Urinary bladder (tissue), 4 donors: ENCODE results near the gene ASCC2. TPM values are rescaled to one million over a fixed set of nuclear protein-coding genes. Genes with fewer than 3 reads are reported as not detected.
A peak's percentile ranks its signal among the peaks of the same experiment; 100 is the strongest.

Experiments used
- DNase-seq: peaks from one replicate; pipeline ENCODE4 v3.0.0-alpha.2; 2015; ENCODE audit errors: extremely low spot score
- H3K27ac ChIP-seq: one replicate; pipeline ENCODE4 v1.5.1; 2013; ENCODE audit warnings: low read depth, mild to moderate bottlenecking, moderate library complexity
- H3K36me3 ChIP-seq: one replicate; pipeline ENCODE4 v1.6.1; 2013; ENCODE audit warnings: mild to moderate bottlenecking, moderate library complexity; ENCODE audit not compliant: insufficient read depth
- H3K4me1 ChIP-seq: one replicate; pipeline ENCODE4 v1.6.1; 2013; ENCODE audit warnings: mild to moderate bottlenecking, moderate library complexity; ENCODE audit not compliant: insufficient read depth
- H3K4me3 ChIP-seq: one replicate; pipeline ENCODE4 v1.5.1; 2013; ENCODE audit warnings: low read depth, low read length
- WGBS: extraction: QIAGEN DNeasy Blood & Tissue Kit; methylation state at CpG from one replicate; pipeline ENCODE4 v1.1.7; 2013; 5-methylcytosine and 5-hydroxymethylcytosine counted together
- polyA plus RNA-seq: library from polyadenylated mRNA; stranded (reverse); fragments of 200-250 nt; gene quantifications from one replicate; pipeline ENCODE4 v1.2.3, GENCODE V29; 2013
- total RNA-seq: library from RNA; depleted of rRNA; stranded (reverse); fragments of >200 nt; gene quantifications from one replicate; pipeline ENCODE4 v1.2.3, GENCODE V29; 2014
- donor health status: healthy with polysubstance abuse.
- donor health status: healthy.

Gene ASCC2
- total and polyA plus RNA-seq, 2 donors: 28.7 to 41.8 TPM

- DNase-seq: no peak
- no peak overlapping the region for H3K4me3 ChIP-seq
- peak overlapping the region; percentile 14 for H3K27ac ChIP-seq
- 88% methylated on average over 8 of the region's 8 CpGs for WGBS
- no peaks in the 10 kb centered on the region for H3K4me1 ChIP-seq
- H3K36me3 ChIP-seq: peaks cover 6% of the 10 kb centered on the region
These were observed 36.3 kb downstream of the ASCC2 start for GRCh38 chr22:29801796-29802195.

GRCh38 chr22:29801153-29801552 is 36.9 kb downstream of the ASCC2 start:
- 73% methylated on average over 5 of the region's 5 CpGs for WGBS
- Histone ChIP-seq H3K36me3 (peaks cover 6% of the 10 kb centered on the region), H3K4me1 (no peaks in the 10 kb centered on the region), H3K27ac (no peak overlapping the region), H3K4me3 (no peak overlapping the region)
- DNase-seq: no peak

GRCh38 chr22:29799217-29799680 is 38.8 kb downstream of the ASCC2 start:
- 48% methylated on average over 8 of the region's 8 CpGs for WGBS
- peak; percentile 68 for DNase-seq
- Histone ChIP-seq H3K4me1 (no peaks in the 10 kb centered on the region), H3K4me3 (no peak overlapping the region), H3K27ac (peak overlapping the region; percentile 80), H3K36me3 (peaks cover 2% of the 10 kb centered on the region)

GRCh38 chr22:29798801-29799200 is 39.3 kb downstream of the ASCC2 start:
- Histone ChIP-seq H3K4me1 (no peaks in the 10 kb centered on the region), H3K27ac (peak overlapping the region; percentile 53), H3K36me3 (peaks cover 2% of the 10 kb centered on the region), H3K4me3 (no peak overlapping the region)
- DNase-seq: no peak
- 75% methylated on average over 2 of the region's 2 CpGs for whole genome bisulfite sequencing

GRCh38 chr22:29798318-29798717 is 39.8 kb downstream of the ASCC2 start:
- peaks cover 3% of the 10 kb centered on the region for H3K36me3 ChIP-seq
- 69% methylated on average over 6 of the region's 6 CpGs for WGBS

GRCh38 chr22:29797351-29797750 is 40.7 kb downstream of the ASCC2 start:
- Histone ChIP-seq H3K4me3 (no peak overlapping the region), H3K4me1 (no peaks in the 10 kb centered on the region), H3K36me3 (peaks cover 8% of the 10 kb centered on the region), H3K27ac (no peak overlapping the region)
- WGBS: 93% methylated on average over 3 of the region's 3 CpGs
- no peak for DNase-seq

More at GRCh38 chr22:29798318-29798717, 39.8 kb downstream of the ASCC2 start:
- Histone ChIP-seq H3K4me3 (no peak overlapping the region), H3K4me1 (no peaks in the 10 kb centered on the region), H3K27ac (peak overlapping the region; percentile 45)
- DNase-seq: no peak

- no peaks in the 10 kb centered on the region for H3K4me1 ChIP-seq
- no peak overlapping the region for H3K27ac ChIP-seq
- H3K4me3 ChIP-seq: no peak overlapping the region
- WGBS: 55% methylated on average over 5 of the region's 5 CpGs
- peaks cover 12% of the 10 kb centered on the region for H3K36me3 ChIP-seq
- DNase-seq: no peak
These were observed 42.4 kb downstream of the ASCC2 start for GRCh38 chr22:29795663-29796062.

- H3K27ac ChIP-seq: no peak overlapping the region
- no peak for DNase-seq
- no peak overlapping the region for H3K4me3 ChIP-seq
- 96% methylated on average over 17 of the region's 17 CpGs for WGBS
- peaks cover 11% of the 10 kb centered on the region for H3K36me3 ChIP-seq
- no peaks in the 10 kb centered on the region for H3K4me1 ChIP-seq
These were observed 44.7 kb downstream of the ASCC2 start for GRCh38 chr22:29793396-29793795.

GRCh38 chr22:29790061-29790460 is 48.0 kb downstream of the ASCC2 start:
- no peak overlapping the region for H3K4me3 ChIP-seq
- H3K36me3 ChIP-seq: peaks cover 13% of the 10 kb centered on the region
- 92% methylated on average over 5 of the region's 5 CpGs for WGBS
- no peak overlapping the region for H3K27ac ChIP-seq
- H3K4me1 ChIP-seq: no peaks in the 10 kb centered on the region
- DNase-seq: no peak

GRCh38 chr22:29788339-29789279 is 49.5 kb downstream of the ASCC2 start:
- H3K4me1 ChIP-seq: no peaks in the 10 kb centered on the region
- no peak for DNase-seq
- H3K27ac ChIP-seq: no peak overlapping the region
- WGBS: 87% methylated on average over 27 of the region's 27 CpGs
- H3K36me3 ChIP-seq: peaks cover 13% of the 10 kb centered on the region
- H3K4me3 ChIP-seq: no peak overlapping the region

GRCh38 chr22:29787371-29787980 is 50.6 kb downstream of the ASCC2 start:
- no peak for DNase-seq
- H3K4me3 ChIP-seq: no peak overlapping the region
- no peaks in the 10 kb centered on the region for H3K4me1 ChIP-seq
- H3K27ac ChIP-seq: no peak overlapping the region
- 75% methylated on average over 9 of the region's 9 CpGs for WGBS
- peaks cover 7% of the 10 kb centered on the region for H3K36me3 ChIP-seq

GRCh38 chr22:29786031-29786430 is 52.0 kb downstream of the ASCC2 start:
- WGBS: 49% methylated on average over 5 of the region's 5 CpGs
- DNase-seq: no peak
- H3K36me3 ChIP-seq: peaks cover 2% of the 10 kb centered on the region
- H3K4me1 ChIP-seq: no peaks in the 10 kb centered on the region
- no peak overlapping the region for H3K27ac ChIP-seq
- no peak overlapping the region for H3K4me3 ChIP-seq

GRCh38 chr22:29784451-29785361 is 53.4 kb downstream of the ASCC2 start:
- Histone ChIP-seq H3K4me1 (no peaks in the 10 kb centered on the region), H3K27ac (no peak overlapping the region)
- 29% methylated on average over 9 of the region's 9 CpGs for WGBS

More at GRCh38 chr22:29784451-29785361, 53.4 kb downstream of the ASCC2 start:
- Histone ChIP-seq H3K4me3 (no peak overlapping the region), H3K36me3 (peaks cover 2% of the 10 kb centered on the region)
- no peak for DNase-seq
